Endothelial cell (in vitro differentiated cells): Measurements from ENCODE around the gene MORN3. TPM values are rescaled to one million over a fixed set of nuclear protein-coding genes. Genes with fewer than 3 reads are reported as not detected.
A peak's percentile ranks its signal among the peaks of the same experiment; 100 is the strongest.

Experiments used
- DNase-seq: peaks from one replicate; pipeline ENCODE4 v3.0.0; 2021; ENCODE audit warnings: low spot score
- H3K27ac Mint-ChIP-seq: one replicate; pipeline ENCODE4 v1.8.0; 2021; ENCODE audit warnings: mixed read lengths, inconsistent platforms; ENCODE audit not compliant: unreplicated experiment
- H3K27me3 Mint-ChIP-seq: one replicate; pipeline ENCODE4 v1.8.0; 2021; ENCODE audit warnings: mild to moderate bottlenecking, moderate library complexity, mixed read lengths, inconsistent platforms; ENCODE audit not compliant: unreplicated experiment
- H3K36me3 Mint-ChIP-seq: one replicate; pipeline ENCODE4 v1.8.0; 2021; ENCODE audit warnings: mild to moderate bottlenecking, low read depth, mixed read lengths, inconsistent platforms; ENCODE audit not compliant: unreplicated experiment
- H3K4me1 Mint-ChIP-seq: one replicate; pipeline ENCODE4 v1.8.0; 2021; ENCODE audit warnings: mild to moderate bottlenecking, mixed read lengths, inconsistent platforms; ENCODE audit not compliant: unreplicated experiment
- H3K4me3 Mint-ChIP-seq: one replicate; pipeline ENCODE4 v1.8.0; 2021; ENCODE audit warnings: mild to moderate bottlenecking, mixed read lengths, inconsistent platforms; ENCODE audit not compliant: unreplicated experiment
- H3K9me3 Mint-ChIP-seq: one replicate; pipeline ENCODE4 v1.8.0; 2021; ENCODE audit warnings: mixed read lengths, inconsistent platforms; ENCODE audit not compliant: unreplicated experiment
- total RNA-seq: library from RNA; stranded (reverse); fragmentation: NEBNext Ultra II Directional; extraction: Animal tissue kit (Norgen Biotek cat#: 25700); gene quantifications from one replicate; pipeline ENCODE4 v1.2.1, GENCODE V29; 2021; ENCODE audit not compliant: unreplicated experiment
- TF ChIP-seq, protein P1 (sequence below): fragments of 200-600 bp; sonication (generic); IDR thresholded peaks from one replicate; pipeline ENCODE4 v1.5.0; 2021; ENCODE audit warnings: antibody characterized with exemption; ENCODE audit not compliant: unreplicated experiment

Gene MORN3
- total RNA-seq, 1 donor from 2014 or later = 1.2 TPM

DNA sequence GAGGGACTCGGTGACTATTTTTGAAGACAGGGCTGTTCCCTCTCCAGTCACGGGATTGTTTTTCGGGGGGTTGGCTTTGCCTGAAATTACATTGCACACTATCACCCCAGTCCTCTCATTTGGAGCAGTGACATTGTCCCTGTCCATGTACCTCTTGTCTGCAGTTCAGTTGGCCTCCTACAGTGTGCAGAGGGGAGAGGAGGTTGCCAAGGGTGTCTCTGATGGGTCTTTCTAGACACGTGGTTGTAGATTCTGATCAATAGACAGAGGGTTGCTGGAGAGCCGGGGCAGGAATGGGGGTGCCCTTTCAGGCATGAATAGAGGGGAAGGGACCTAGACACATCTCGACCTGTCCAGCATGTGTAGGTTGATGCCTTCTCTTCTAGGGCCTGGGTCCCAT, 44.3 kb upstream of the MORN3 start:
- Mint-ChIP-seq H3K9me3 (no peaks in the 10 kb centered on the region), H3K27ac (peak overlapping the region; percentile 48), H3K27me3 (peaks cover 12% of the 10 kb centered on the region), H3K4me3 (peak overlapping the region; percentile 90), H3K36me3 (peaks cover 4% of the 10 kb centered on the region), H3K4me1 (peaks cover 27% of the 10 kb centered on the region)
- no peak for DNase-seq
- TF ChIP-seq, protein P1, sequence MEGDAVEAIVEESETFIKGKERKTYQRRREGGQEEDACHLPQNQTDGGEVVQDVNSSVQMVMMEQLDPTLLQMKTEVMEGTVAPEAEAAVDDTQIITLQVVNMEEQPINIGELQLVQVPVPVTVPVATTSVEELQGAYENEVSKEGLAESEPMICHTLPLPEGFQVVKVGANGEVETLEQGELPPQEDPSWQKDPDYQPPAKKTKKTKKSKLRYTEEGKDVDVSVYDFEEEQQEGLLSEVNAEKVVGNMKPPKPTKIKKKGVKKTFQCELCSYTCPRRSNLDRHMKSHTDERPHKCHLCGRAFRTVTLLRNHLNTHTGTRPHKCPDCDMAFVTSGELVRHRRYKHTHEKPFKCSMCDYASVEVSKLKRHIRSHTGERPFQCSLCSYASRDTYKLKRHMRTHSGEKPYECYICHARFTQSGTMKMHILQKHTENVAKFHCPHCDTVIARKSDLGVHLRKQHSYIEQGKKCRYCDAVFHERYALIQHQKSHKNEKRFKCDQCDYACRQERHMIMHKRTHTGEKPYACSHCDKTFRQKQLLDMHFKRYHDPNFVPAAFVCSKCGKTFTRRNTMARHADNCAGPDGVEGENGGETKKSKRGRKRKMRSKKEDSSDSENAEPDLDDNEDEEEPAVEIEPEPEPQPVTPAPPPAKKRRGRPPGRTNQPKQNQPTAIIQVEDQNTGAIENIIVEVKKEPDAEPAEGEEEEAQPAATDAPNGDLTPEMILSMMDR = no peak

DNA sequence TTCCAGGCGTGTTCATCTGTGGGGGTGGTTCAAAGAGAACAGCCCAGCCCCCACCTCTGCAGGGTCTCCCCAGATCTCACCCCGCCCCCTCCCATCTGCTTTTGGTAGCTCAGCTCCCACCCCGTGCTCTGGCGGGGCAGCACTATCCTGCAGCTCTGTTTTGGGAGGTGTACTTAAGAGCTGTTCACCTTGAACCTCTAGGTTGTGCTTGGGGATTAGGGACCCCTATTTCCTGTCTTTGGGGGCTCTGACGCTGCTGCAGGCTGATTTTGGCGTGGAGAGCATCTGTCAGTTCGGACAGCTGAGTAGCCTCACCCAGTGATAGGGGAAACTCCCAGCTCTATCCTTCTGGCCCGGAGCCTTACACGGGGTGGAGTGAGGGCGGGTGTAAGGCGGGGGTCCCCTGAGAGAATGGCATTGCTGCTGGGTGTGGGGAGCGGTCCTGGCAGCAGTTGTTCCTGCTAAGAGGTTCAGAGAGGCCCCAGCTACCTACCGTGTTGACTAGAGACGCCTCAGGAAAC, 43.9 kb upstream of the MORN3 start:
- peak overlapping the region; percentile 90 for H3K4me3 Mint-ChIP-seq
- H3K4me1 Mint-ChIP-seq = peaks cover 30% of the 10 kb centered on the region
- peaks cover 4% of the 10 kb centered on the region for H3K36me3 Mint-ChIP-seq
- no peaks in the 10 kb centered on the region for H3K9me3 Mint-ChIP-seq
- DNase-seq = no peak
- peaks cover 12% of the 10 kb centered on the region for H3K27me3 Mint-ChIP-seq
- TF ChIP-seq, protein P1 = no peak
- H3K27ac Mint-ChIP-seq = no peak overlapping the region

DNA sequence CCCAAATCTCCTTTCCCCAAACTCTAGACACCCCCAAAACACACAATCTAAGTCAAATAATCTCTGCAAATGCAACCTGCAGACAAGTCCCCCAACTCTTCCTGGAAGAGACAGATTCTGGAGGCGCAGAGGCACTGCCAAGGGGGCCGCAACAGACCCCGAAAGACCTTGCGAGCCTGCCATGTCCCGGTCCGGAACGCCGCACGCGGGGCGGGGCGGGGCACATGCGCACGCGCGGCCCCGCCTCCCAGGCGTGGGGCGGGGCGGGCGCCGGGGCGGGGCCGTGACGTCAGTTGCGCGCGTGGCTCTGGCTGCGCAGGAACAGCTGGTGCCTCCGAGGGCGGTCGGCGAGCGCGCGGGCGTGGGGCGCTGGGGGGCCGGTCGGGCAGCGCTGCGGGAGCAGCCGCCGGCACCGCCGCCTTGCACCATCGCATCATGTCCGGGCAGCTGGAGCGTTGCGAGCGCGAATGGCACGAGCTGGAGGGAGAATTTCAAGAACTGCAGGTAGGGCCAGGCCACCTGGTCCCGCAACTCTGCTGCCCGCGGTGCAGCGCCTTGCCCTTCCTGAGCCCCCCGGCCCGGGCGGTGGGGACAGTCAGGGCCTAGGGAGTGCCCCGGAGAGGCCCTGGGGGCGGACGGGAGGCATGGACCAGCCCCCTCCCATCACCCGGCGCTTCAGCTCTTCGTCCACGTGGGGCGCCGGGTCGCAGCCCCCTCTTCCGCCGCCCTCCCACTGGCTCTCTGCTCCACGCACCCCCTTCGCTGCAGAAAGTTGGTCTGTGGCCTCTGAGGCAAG, 43.2 kb upstream of the MORN3 start, which contains the start of gene TMEM120B:
Gene TMEM120B, plus strand, starts transcription at position 292 of the 796 bp plus-strand sequence. Its CDS starts 144 bp downstream, at position 436.
- Mint-ChIP-seq H3K27me3 (peaks cover 13% of the 10 kb centered on the region), H3K4me3 (peak within 1 kb of the TSS; percentile 91), H3K4me1 (peaks cover 30% of the 10 kb centered on the region), H3K36me3 (peaks cover 4% of the 10 kb centered on the region), H3K9me3 (no peaks in the 10 kb centered on the region), H3K27ac (peak within 1 kb of the TSS; percentile 94)
- TF ChIP-seq, protein P1 = no peak
- DNase-seq = peak; percentile 86

DNA sequence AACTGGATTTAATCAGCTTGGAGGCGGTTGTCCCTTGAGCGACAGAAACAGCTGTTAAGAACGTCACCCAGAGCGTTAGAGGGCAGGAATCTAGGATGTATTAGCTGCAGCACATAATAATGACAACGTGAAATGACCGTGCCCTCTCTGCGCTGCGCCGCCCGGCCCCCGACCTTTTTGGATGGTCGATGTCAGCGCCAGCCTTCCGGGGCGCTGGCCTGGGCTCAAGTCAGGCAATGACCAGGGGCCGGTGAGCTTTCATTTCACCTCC, 42.7 kb upstream of the MORN3 start:
- no peaks in the 10 kb centered on the region for H3K9me3 Mint-ChIP-seq
- TF ChIP-seq, protein P1 = no peak
- H3K36me3 Mint-ChIP-seq = peaks cover 4% of the 10 kb centered on the region
- H3K4me1 Mint-ChIP-seq = peaks cover 26% of the 10 kb centered on the region
- H3K4me3 Mint-ChIP-seq = peak overlapping the region; percentile 91
- peak overlapping the region; percentile 94 for H3K27ac Mint-ChIP-seq
- no peak for DNase-seq
- H3K27me3 Mint-ChIP-seq = peaks cover 13% of the 10 kb centered on the region
